HG02885 (cell line): ENCODE data around the gene ESRP2.

Experiments used
- ATAC-seq: cut with Tn5 transposase; IDR thresholded peaks from one replicate; pipeline ENCODE4 v1.9.1; 2021; ENCODE audit warnings: mild to moderate bottlenecking; ENCODE audit not compliant: unreplicated experiment, poor library complexity

Gene ESRP2

GRCh38 chr16:68227183-68227793, 8.6 kb downstream of the ESRP2 start:
- no peak for ATAC-seq

GRCh38 chr16:68226116-68226515, 9.8 kb downstream of the ESRP2 start:
- ATAC-seq = no peak

GRCh38 chr16:68223072-68223471, 12.9 kb downstream of the ESRP2 start:
- ATAC-seq = no peak

GRCh38 chr16:68219725-68220351, 16.1 kb downstream of the ESRP2 start:
- ATAC-seq = no peak

GRCh38 chr16:68217506-68217905, 18.4 kb downstream of the ESRP2 start:
- ATAC-seq = no peak

GRCh38 chr16:68216240-68216639, 19.7 kb downstream of the ESRP2 start:
- no peak for ATAC-seq

GRCh38 chr16:68215302-68215701, 20.6 kb downstream of the ESRP2 start:
- no peak for ATAC-seq

- no peak for ATAC-seq
Measured at GRCh38 chr16:68214726-68215125, 21.2 kb downstream of the ESRP2 start.

- no peak for ATAC-seq
Measured at GRCh38 chr16:68206245-68206644, 29.7 kb downstream of the ESRP2 start.

- no peak for ATAC-seq
Measured at GRCh38 chr16:68202091-68202519, 33.8 kb downstream of the ESRP2 start.

- no peak for ATAC-seq
Measured at GRCh38 chr16:68200088-68200783, 35.7 kb downstream of the ESRP2 start.

GRCh38 chr16:68197250-68197649, 38.7 kb downstream of the ESRP2 start:
- ATAC-seq = no peak

GRCh38 chr16:68194251-68194650, 41.7 kb downstream of the ESRP2 start:
- ATAC-seq = no peak

- no peak for ATAC-seq
Measured at GRCh38 chr16:68190736-68191510, 45.0 kb downstream of the ESRP2 start.

- ATAC-seq = no peak
Measured at GRCh38 chr16:68190081-68190480, 45.8 kb downstream of the ESRP2 start.

- ATAC-seq = no peak
Measured at GRCh38 chr16:68188170-68188569, 47.8 kb downstream of the ESRP2 start.

- no peak for ATAC-seq
Measured at GRCh38 chr16:68187505-68187904, 48.4 kb downstream of the ESRP2 start.

- ATAC-seq = no peak
Measured at GRCh38 chr16:68186877-68187276, 49.0 kb downstream of the ESRP2 start.

GRCh38 chr16:68183046-68183445, 52.9 kb downstream of the ESRP2 start:
- no peak for ATAC-seq

- no peak for ATAC-seq
Measured at GRCh38 chr16:68179855-68180254, 56.1 kb downstream of the ESRP2 start.
